Gastrocnemius medialis (tissue), 4 donors: Measurements from ENCODE around the gene FIBCD1.

Experiments
- CTCF ChIP-seq, 5 experiments: fragments of 450-650 bp in 3 of 5; fragments of 200-600 bp in 2 of 5; sonication (generic) in 2 of 5; IDR thresholded peaks in 4 of 5; conservative IDR thresholded peaks in 1 of 5; 1 replicate in 4 of 5; 2 replicates in 1 of 5; pipeline ENCODE4 v1.5.1; 2016 to 2019; ENCODE audit warnings: antibody characterized with exemption in 5 of 5, mild to moderate bottlenecking in 3 of 5, moderate library complexity in 3 of 5
- POLR2A ChIP-seq, 2 donors: fragments of 450-650 bp; IDR thresholded peaks; one replicate each; pipeline ENCODE4 v1.6.1; 2017; ENCODE audit warnings: antibody characterized with exemption in 2 of 2, mild to moderate bottlenecking in 2 of 2, moderate library complexity in 2 of 2

GRCh38 chr9:130938184-130938651, 829 bp downstream of the FIBCD1 start:
- TF ChIP-seq CTCF (IDR thresholded peaks at IDR 0.05 in 4 of 5, conservative IDR thresholded peaks at IDR 0.05 in 1 of 5) = no peak
- no peak for TF ChIP-seq POLR2A (IDR thresholded peaks at IDR 0.05)
